IPS-18a (cell line): ENCODE data around the gene ETF1.
"Not testable (repeated sequence)": the region's sequence is repeated elsewhere in the genome, so short reads cannot be mapped to it uniquely, and the experiment has no call there.

Source experiments
- H3K27ac ChIP-seq: one replicate; pipeline ENCODE4 v1.5.1; 2013; ENCODE audit warnings: low read length
- H3K27me3 ChIP-seq: one replicate; pipeline ENCODE4 v1.6.1; 2013; ENCODE audit warnings: mild to moderate bottlenecking, low read length; ENCODE audit not compliant: control insufficient read depth, insufficient read depth
- H3K36me3 ChIP-seq: one replicate; pipeline ENCODE4 v1.6.1; 2013; ENCODE audit warnings: low read depth, low read length; ENCODE audit not compliant: control insufficient read depth
- H3K4me1 ChIP-seq: one replicate; pipeline ENCODE4 v1.6.1; 2013; ENCODE audit warnings: low read depth, low read length; ENCODE audit not compliant: control insufficient read depth
- H3K4me3 ChIP-seq: one replicate; pipeline ENCODE4 v1.5.1; 2013; ENCODE audit warnings: low read length
- H3K9ac ChIP-seq: one replicate; pipeline ENCODE4 v1.6.1; 2013; ENCODE audit warnings: mild to moderate bottlenecking, low read length, moderate library complexity
- H3K9me3 ChIP-seq: one replicate; pipeline ENCODE4 v1.6.1; 2013; ENCODE audit warnings: low read depth, low read length; ENCODE audit not compliant: control insufficient read depth

Gene ETF1

DNA sequence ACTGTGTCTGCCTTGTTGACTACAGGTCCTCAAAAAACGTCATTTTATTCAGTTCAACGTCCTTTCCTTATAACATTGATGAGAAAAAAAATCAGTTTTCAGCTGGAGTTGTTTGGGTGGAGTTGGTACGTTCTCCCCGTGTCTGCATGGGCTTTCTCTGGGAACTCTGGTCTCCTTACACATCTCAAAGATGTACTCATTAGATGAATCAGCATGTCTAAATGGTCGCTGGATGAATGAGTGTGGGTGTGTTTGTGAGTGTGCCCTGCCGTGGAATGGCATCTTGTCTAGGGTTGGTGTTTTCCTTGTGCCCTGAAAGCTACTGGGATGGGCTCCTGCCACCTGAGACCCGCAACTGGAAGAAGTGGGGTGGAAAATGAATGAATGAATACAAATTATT, 47.7 kb downstream of the ETF1 start:
- no peaks in the 10 kb centered on the region for H3K9me3 ChIP-seq
- peaks cover 14% of the 10 kb centered on the region for H3K27me3 ChIP-seq
- H3K4me3 ChIP-seq: no peak overlapping the region
- H3K9ac ChIP-seq: no peak overlapping the region
- H3K27ac ChIP-seq: no peak overlapping the region
- H3K4me1 ChIP-seq: peaks cover 13% of the 10 kb centered on the region
- H3K36me3 ChIP-seq: no peaks in the 10 kb centered on the region

DNA sequence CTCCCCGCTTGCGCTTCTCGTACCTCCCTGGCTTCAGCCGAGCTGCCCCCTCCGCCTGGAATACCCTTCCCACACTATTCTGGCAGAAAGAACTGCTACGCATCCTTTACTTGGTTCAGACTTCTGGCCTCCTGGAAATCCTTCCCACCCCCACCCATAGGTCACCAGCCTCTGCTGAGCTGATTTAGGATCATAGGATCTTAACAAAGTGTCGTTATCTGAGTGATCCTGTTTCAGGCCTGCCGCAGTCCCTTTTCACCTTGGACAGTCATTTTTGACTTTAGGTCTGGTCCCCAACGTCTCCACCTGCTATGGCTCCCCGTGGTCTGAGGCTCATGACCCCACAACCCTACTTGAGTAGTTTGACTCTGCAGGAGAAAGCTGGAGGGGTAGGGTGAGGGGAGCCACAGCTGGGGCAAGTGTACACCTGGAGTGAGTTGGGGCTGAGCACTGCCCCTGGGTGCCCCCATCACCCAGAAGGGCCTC, 50.4 kb downstream of the ETF1 start:
- no peak overlapping the region for H3K27ac ChIP-seq
- H3K4me3 ChIP-seq: peak overlapping the region; percentile 61
- peak overlapping the region; percentile 41 for H3K9ac ChIP-seq

DNA sequence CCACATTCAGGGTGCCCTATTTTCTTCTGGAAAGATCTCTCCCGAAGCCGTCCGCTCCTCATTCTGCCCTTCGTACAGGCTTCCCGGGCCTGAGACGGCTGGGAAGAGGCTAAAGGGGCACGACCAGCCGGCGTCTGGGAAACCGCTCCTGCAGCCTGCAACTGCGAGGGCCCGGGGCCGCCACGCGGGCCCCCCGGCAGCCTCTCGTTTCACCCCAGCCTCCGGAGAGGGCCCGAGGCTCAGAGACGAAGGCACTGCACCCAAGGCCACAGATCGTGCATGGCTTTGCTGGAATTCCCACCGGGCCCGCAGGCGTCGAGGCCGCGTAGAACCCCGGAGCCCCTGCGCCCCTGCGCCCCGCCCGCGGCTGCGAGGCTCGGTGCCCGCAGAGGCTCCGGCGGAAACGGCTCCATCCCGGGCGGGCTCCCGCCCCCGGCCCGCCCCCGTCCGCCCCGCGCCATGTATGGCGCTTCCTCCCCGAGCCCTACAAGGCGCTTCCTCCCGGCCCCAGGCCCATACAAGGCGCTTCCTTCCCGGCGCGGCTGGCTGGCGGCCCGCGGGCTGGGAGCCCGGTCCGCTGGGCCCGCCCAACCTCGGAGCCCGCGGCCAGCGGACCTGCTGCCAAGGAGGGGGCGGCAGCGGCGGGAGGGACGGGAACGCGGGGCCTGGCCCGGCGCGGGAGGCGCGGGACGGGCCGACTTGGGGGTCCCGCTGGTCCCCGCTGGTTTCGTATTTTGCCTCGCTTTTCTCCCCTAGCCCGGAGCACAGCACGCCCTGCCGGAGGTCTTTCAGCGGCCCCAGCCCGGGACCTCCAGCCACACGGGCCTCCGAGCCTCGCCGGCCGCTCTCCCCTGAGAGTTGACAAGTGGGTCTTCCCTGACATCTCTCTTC, 51.1 kb downstream of the ETF1 start:
- Histone ChIP-seq H3K4me1 (peaks cover 13% of the 10 kb centered on the region), H3K27ac (no peak overlapping the region), H3K9me3 (no peaks in the 10 kb centered on the region), H3K36me3 (no peaks in the 10 kb centered on the region), H3K27me3 (peaks cover 23% of the 10 kb centered on the region), H3K9ac (peak overlapping the region; percentile 53), H3K4me3 (peak overlapping the region; percentile 63)

More for the DNA sequence above, 50.4 kb downstream of the ETF1 start:
- Histone ChIP-seq H3K27me3 (peaks cover 23% of the 10 kb centered on the region), H3K4me1 (peaks cover 13% of the 10 kb centered on the region), H3K36me3 (no peaks in the 10 kb centered on the region), H3K9me3 (no peaks in the 10 kb centered on the region)

DNA sequence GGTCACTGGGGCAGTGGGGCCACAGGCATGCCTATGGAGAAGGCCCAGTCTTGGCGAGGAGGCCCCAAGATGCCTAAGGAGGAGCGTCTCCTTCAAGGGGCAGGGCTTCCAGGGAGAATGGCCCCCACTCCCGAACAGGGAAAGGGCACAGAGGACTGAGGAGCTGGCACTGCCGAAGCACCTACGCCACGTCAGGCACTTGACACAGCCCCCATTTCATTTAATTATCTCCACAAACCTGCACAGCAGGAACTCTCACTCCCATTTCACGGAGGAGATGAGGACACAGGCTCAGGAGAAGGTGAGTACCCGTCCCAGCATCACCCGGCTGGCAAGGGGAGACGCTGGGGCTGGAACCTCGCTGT, 51.8 kb downstream of the ETF1 start:
- peaks cover 23% of the 10 kb centered on the region for H3K27me3 ChIP-seq
- peak overlapping the region; percentile 63 for H3K4me3 ChIP-seq
- H3K27ac ChIP-seq: no peak overlapping the region
- H3K4me1 ChIP-seq: peaks cover 16% of the 10 kb centered on the region
- H3K36me3 ChIP-seq: no peaks in the 10 kb centered on the region
- no peaks in the 10 kb centered on the region for H3K9me3 ChIP-seq
- H3K9ac ChIP-seq: peak overlapping the region; percentile 53

DNA sequence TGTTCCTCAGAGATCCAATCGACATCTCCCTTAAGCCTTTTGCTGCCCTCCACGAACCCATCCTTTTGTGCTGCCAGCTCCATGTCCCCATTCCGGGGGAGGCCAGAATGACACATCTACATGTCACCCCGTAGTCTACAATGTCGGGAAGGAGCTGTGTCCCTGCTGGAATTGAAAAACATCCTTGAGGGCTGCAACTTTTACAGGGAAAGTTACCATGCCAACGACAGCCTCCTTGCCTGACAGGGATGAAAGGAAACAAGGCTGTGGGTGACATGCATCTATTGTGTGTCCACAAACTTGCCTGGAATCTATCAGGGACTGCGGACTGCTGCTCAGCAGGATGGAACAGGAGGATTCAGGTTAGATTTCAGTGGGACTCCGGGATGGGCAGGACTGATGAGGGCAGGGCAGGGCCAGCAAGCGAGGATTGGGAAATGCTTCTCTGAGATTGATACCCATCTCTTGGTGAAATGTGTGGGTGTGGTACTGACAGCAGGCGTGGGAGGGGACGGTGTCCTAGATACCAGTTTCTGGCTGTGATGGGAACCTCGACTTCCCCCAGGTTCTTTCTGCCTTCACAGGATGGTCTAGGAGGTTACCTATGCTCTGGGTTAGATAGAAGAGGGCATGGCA, 52.3 kb downstream of the ETF1 start:
- Histone ChIP-seq H3K27ac (no peak overlapping the region), H3K4me3 (no peak overlapping the region), H3K36me3 (no peaks in the 10 kb centered on the region), H3K4me1 (peaks cover 16% of the 10 kb centered on the region), H3K9ac (no peak overlapping the region), H3K9me3 (no peaks in the 10 kb centered on the region), H3K27me3 (peaks cover 23% of the 10 kb centered on the region)

DNA sequence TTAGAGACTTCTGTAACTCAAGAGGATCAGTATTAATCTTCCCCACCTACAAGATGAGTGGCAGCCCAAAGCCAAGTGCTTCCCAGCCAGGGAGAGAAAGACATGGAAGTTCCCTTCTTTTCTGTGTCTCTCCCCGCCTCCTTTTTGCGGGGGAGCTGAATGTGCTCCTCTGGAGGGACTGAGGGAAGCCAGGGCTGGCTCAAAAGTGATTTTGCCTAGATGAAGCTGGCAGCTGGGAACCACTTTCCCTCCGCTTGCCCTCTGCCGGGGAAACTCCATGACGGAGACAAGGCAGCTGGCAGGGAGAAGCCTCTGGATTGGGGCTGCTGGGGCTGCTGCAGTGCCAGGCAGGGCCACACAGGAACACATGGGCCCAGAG, 53.4 kb downstream of the ETF1 start:
- Histone ChIP-seq H3K36me3 (no peaks in the 10 kb centered on the region), H3K27ac (no peak overlapping the region), H3K4me1 (peaks cover 16% of the 10 kb centered on the region), H3K9ac (no peak overlapping the region), H3K27me3 (peaks cover 23% of the 10 kb centered on the region), H3K9me3 (no peaks in the 10 kb centered on the region), H3K4me3 (no peak overlapping the region)

DNA sequence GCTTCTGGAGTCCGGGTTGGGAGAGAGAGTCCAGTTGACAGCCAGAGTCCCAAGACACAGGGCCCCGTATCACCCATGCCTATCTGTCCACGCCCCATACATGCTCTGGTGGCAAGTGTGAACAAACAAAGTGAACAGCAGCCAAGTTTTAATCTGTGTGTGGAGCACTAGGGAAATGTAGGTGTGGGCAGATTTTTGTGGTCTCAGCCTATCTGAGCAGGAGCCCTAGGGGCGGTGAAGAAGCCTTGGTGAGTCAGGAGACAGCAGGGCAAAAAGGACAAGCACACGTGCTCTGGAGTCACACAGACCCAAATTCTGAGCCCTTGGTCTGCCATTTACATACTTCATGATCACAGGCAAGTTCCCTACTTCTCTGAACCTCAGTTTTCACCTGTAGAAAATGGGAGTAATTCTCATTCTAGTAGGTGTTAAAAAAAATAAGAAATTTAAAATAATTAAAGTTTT, 54.5 kb downstream of the ETF1 start:
- no peaks in the 10 kb centered on the region for H3K36me3 ChIP-seq
- H3K9ac ChIP-seq: no peak overlapping the region
- no peak overlapping the region for H3K27ac ChIP-seq
- H3K4me3 ChIP-seq: no peak overlapping the region
- no peaks in the 10 kb centered on the region for H3K9me3 ChIP-seq
- H3K4me1 ChIP-seq: peaks cover 16% of the 10 kb centered on the region
- H3K27me3 ChIP-seq: peaks cover 23% of the 10 kb centered on the region

DNA sequence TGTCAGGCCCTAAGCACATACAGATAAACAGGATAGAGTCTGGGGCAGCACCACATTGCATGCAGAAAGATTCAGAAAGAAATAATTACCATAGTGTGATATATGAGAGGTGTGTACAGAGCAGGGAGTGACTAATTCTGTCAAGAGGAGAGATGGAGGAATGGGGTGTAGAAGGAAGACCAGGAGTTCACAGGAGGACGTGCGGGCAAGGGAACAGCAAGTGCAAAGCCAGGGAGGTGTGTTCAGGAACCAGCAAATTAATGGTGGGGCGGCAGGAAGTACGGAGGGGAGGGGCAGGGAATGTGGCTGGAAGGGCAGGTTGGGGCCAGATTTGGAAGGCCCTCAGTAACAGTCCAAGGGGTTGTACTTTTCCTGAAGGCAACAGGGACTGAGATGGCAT, 60.4 kb downstream of the ETF1 start:
- no peak overlapping the region for H3K4me3 ChIP-seq
- no peaks in the 10 kb centered on the region for H3K9me3 ChIP-seq
- H3K9ac ChIP-seq: no peak overlapping the region
- no peaks in the 10 kb centered on the region for H3K27me3 ChIP-seq
- no peak overlapping the region for H3K27ac ChIP-seq
- no peaks in the 10 kb centered on the region for H3K36me3 ChIP-seq
- H3K4me1 ChIP-seq: peaks cover 4% of the 10 kb centered on the region

DNA sequence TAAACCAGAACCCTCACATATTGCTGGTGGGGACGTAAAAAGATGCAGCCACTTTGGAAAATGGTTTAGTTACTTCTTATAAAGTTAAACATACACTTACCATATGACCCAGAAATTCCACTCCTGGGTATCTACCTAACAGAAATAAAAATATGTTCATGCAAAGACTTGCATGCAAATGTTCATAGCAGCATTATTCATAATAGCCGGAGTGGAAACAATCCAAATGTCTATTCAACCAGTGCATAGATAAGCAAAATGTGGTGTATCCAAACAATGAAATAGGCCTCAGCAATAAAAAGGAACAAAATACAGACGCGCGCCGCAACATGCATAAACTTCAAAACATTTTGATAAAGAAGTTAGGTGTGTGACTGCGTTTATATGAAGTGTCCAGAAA, 66.1 kb downstream of the ETF1 start:
- Histone ChIP-seq H3K27ac (no peak overlapping the region), H3K36me3 (no peaks in the 10 kb centered on the region), H3K27me3 (no peaks in the 10 kb centered on the region), H3K9me3 (no peaks in the 10 kb centered on the region), H3K4me1 (no peaks in the 10 kb centered on the region), H3K9ac (no peak overlapping the region), H3K4me3 (no peak overlapping the region)

DNA sequence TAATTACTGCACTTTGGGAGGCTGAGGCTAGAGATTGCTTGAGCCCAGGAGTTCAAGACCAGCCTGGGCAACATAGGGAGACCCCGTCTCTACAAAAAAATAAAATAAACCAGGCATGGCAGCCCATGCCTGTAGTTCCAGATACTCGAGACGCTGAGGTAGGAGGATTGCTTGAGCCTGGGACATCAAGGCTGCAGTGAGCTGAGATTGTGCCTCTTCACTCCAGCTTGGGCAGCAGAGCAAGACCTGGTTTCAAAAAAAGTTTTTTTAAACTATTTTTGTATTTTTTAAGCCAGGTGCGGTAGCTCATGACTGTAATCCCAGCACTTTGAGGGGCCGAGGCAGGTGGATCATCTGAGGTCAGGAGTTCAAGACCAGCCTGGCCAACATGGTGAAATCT, 69.9 kb downstream of the ETF1 start:
- not testable (repeated sequence) for H3K4me3 ChIP-seq, H3K4me1 ChIP-seq, H3K27me3 ChIP-seq, H3K27ac ChIP-seq, H3K36me3 ChIP-seq, H3K9ac ChIP-seq, H3K9me3 ChIP-seq

DNA sequence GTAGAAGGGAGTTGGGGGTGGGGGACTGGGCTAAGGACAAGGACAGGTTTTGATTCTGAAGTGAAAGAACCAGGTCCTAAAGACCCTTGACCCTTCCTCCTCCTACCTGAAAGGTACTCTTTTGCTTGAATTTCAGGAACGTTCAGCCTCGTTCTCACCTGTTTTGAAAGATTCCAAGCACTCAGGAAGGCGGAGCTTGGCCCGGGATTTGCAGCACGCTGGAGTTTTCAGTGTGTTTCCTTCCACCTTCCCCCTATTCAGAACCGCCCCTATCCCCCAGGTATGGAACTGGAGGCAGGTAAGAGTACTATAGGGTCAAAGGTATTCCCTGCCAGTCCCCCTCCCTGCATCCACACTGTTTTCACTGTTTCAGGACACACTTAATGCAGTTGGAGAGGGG, 70.7 kb downstream of the ETF1 start:
- H3K4me1 ChIP-seq: no peaks in the 10 kb centered on the region
- H3K4me3 ChIP-seq: no peak overlapping the region
- no peak overlapping the region for H3K9ac ChIP-seq
- peaks cover 14% of the 10 kb centered on the region for H3K36me3 ChIP-seq
- H3K9me3 ChIP-seq: no peaks in the 10 kb centered on the region
- no peak overlapping the region for H3K27ac ChIP-seq
- H3K27me3 ChIP-seq: no peaks in the 10 kb centered on the region

DNA sequence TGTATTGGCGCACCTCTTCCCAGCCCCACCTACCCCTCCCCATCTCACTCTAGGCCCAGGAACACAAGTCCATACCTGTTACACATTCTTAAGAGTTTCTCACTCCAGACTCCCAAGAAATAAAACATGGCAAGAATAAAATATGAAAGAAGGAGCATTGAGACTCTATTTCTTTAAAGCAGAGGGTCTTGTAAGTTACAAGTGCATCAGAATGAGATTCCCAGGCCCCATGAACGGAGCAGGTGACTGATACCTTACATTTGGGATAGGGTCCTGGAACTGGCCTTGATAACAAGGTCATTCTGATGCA, 72.0 kb downstream of the ETF1 start:
- H3K4me3 ChIP-seq: no peak overlapping the region
- peaks cover 13% of the 10 kb centered on the region for H3K27me3 ChIP-seq

More for the DNA sequence above, 72.0 kb downstream of the ETF1 start:
- Histone ChIP-seq H3K27ac (no peak overlapping the region), H3K36me3 (peaks cover 15% of the 10 kb centered on the region), H3K4me1 (no peaks in the 10 kb centered on the region), H3K9me3 (no peaks in the 10 kb centered on the region), H3K9ac (no peak overlapping the region)
